Ammon's horn (tissue), 1 donor: ENCODE measurements around the gene SPEM3.
A peak's percentile ranks its signal among the peaks of the same experiment; 100 is the strongest.
"Not testable (repeated sequence)": the region's sequence is repeated elsewhere in the genome, so short reads cannot be mapped to it uniquely, and the experiment has no call there.

Experiments
- DNase-seq: peaks from one replicate; pipeline ENCODE4 v3.0.0-alpha.2; 2016; ENCODE audit warnings: low spot score

SPEM3 gene

DNA sequence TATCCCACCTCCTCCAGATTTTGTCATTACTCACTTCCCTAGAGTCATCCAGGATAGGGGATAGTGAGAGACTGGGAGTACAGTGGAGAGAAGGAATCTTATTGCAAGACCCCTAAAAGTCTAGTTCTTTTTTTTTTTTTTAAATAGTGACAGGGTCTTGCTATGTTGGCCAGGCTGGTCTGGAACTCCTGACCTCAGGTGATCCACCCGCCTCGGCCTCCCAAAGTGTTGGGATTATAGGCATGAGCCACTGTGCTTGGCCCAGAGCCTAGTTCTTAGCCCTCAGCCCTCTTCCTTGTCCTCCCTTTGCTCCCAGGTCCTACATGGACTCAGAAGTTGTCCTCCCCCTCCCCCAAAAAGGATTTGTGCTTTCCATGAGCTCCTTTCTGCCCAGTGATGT, 13.5 kb downstream of the SPEM3 start:
- DNase-seq, result no peak

DNA sequence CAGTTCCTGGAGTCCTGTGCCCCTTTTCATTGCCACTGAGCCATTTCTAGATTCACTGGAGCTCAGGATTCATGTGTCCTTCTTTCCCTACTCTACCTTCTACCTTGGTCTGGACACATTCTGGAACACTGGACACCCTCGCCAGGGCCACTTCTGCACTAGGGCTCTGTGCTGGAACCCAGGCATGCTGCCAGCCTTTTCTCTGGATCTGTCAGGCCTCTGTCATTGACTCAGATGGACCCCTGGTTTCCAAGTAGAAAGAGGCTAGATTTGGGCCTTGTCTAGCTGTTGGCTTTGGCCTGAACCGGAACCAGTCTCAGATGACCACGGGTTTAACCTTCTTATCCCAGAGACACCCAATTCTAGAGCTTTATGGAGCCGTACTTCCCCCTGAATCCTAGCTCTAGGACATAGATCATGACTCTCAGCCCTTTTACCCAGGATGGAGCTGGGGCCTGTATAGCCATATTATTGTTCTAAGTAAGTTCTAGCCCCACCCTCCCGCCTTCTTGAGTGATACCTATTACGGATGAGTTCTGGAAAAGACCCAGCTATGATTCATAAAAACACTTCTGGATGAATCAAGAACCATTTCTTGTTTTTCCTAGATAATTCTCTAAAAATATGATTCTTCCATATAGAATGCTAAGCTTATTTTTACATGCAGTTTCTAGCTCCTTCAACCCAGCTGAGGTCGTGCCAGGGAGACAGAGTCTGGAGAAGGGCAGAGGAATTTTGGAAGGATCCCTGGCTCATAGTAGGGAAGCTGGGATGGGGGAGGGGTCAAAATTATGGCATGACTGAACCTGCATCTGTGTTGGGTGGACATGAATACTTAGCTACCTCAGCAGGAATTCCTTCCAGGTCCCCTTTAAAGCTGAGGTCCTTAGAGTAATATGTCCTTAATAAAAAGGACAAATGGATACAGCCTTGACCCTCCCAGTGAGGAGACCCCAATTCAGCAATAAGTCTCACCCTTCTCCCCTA, 15.1 kb downstream of the SPEM3 start:
- DNase-seq, result no peak

DNA sequence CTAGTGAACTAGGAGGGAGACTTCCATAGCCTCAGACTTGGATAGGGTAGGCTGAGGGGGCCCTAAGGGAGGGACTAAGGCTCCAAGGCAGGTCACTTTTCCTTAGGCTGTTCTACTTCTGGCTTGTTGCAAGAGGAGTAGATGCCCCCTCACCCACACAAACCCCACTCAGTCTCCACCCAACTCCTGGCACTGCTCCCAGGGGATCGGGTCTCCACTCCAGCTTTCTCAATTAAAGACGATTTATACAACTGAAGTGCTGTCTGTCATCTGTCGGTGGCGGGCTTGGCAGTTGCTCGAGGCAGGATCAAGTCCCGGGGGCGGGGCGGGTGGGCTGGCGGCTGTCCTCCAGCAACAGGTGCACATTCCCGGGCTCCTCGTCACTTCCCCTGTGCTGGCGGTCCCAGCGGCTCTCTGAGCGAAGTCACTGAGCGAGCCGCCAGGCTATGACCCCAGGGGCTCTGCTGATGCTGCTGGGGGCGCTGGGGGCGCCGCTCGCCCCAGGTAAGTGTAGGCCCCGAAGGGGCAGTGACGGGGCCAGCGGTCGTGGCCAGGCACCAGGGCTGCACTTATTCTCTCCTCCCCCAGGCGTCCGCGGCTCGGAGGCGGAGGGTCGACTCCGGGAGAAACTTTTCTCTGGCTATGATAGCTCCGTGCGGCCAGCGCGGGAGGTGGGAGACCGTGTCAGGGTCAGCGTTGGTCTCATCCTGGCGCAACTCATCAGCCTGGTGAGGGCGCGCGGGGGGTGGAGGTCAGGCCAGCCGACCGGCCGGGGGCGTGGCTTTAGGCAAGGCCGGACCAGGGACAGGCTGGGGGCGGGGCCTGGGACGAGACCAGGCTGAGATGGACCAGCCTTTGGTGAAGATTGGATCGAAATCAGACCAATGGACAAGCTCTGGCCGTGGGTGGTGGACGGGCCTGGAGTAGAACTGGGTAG, 16.3 kb downstream of the SPEM3 start, which contains the start of gene CHRNB1:
TSS of gene CHRNB1 (plus strand) at position 380 of the 937 bp plus-strand sequence. CDS start at position 447, 67 bp downstream.
- peak; percentile 87 for DNase-seq

DNA sequence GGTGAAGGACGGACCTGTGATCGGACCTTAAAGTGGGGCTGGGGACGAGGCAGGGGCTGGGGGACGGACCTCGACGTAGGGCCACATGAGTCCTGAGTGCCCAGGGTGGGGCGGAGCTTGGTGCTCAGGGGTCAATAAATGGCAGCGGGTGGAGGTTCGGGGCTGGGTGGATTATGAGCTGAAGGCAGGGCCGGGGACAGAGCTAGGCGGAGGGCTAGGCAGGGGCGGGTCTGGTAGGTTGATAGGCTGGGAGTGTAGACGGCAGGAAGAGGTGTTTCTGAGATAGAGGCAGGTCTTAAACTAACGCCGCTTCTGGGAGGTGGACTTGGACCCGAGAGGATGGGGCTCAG, 16.9 kb downstream of the SPEM3 start:
- no peak for DNase-seq

DNA sequence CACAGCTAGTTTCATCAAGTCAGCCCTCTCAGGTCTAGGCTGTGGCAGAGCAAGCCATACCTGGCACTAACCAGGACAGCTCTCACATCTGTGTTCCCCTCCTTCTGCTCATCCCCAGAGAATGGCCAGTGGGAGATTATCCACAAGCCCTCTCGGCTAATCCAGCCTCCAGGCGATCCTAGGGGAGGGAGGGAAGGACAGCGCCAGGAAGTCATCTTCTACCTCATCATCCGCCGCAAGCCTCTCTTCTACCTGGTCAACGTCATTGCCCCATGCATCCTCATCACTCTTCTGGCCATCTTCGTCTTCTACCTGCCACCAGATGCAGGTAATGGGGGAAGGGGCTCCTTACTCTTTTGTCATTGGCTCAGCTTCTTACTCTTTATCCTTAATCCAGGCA, 19.8 kb downstream of the SPEM3 start:
- no peak for DNase-seq

DNA sequence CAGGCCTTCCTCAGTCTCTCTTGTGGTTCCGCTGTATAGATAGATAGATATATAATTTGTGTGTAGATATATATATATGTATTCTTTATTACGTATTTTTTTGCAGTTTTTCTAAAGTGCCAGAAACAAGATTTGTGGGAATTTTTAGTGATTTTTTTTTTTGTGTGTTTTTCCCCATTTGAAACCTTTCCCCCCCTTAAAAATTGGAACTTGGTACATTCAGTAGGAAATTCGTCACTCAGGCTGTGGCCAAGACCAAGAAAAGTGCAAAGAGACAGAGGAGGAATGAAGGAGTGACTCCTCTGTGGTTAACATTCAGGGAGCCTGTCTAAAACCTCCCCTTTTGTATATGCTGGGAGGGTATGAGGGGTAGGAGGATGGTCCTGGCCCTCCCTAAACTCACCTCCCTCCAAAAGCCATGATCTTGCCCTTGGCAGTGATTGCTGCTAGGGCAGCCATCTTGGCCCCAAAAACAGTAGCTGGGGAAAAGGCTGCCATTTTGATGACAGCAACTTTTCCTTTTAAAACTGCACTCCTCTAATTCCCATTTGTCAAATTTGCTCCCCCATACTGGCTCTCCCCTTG, 31.4 kb downstream of the SPEM3 start:
- no peak for DNase-seq

DNA sequence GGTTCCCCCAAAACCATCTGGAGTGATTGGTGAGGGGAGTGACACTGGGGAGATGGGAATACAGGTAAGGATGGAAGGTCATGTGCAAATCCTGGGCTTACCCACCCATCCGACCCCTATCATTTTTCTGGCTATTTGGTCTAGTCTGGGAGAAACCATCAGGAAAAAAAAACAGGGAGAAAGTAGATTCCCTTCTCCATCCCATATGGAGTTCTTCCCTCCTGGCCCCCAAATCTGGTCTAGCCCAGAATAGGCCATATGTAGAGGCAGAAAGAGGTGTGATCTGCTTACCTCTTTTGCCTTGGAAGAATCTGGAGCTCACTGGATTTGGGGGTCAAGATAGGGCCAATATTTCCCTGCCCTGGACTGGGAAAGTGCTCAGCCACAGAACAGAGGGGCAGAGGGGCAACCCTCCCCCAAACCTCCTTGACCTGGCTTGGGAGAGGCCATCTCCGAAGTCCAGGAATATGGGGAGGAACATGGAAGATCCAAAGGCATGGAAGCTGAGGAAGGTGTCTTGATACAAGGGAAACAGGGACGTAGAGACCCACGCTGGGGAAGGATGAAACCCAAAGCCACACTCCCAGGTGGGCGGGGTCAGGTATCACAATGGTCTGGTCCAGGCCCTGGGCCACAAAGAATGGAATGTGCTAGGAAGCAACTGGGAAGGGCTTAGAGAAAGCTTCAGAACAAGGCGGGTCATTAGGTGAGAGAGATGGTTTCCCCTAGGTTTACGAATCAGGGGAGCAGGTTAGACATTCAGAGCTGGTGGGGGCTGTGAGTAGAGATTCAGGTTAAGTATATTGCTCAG, 32.4 kb downstream of the SPEM3 start:
- DNase-seq, result no peak

DNA sequence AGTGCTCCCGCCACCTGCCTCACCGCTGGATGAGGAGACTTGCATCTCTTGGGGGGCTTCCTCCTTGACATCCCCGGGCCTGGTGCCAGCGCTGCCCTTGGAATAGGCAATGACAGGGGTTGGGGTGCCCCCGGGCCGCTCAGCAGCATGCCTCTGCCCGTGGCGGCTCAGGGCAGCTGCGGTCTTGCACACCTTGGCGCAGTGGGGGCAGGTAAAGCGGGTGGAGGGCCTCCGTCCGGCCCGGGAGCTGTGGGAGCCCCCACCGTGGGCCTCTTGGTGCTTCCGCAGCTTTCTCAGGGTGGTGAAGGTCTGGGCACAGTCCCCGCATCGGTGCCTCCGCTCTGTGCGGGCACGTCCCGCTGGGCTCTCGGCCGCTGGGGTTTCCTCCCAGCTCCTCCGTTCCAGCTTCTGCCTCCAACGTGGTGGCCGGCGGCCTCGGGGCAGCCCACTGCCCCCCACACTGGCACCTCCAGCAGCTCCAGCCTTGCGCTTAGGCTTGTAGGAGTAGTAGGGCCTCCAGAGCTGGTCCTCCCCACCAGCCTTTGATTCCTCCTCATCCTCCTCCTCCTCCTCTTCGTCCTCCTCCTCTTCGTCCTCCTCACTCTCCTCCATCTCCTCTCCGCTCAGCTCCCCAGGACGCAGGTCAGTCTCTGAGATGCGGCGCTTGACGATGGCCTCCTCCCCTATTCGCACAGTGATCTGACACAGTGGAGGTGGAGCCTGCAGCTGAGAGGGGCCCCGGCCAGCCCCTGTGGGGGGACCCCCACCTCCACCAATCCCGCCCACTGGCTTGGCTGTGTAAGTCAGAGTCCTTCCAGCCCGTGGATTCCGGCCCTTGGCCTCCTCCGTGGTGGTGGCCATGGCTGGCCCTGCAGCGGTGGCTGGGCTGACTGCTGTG, 34.1 kb downstream of the SPEM3 start:
- DNase-seq, result no peak

DNA sequence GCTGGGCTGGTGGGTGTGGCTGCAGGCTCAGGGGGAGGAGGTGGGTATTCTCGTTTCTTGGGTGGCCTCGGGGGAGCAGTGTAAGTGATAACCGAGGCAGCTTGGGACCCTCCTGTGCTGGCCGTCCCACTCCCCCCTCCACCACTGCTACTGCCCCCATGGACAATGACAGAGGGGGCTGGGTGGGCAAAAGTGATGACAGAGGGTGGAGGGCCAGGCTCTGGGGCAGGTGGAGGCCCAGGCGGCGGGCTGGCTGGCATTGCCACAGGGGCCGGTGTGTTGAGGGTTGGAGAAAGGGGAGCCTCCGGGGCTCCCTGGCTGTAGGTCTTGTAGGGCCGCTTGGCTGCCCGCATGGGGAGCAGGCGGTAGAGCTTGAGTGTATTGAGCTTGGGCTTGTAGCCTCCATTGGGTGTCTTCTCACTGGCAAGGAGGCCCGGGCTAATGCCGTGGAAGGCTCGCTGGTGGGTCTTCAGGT, 34.8 kb downstream of the SPEM3 start:
- no peak for DNase-seq

DNA sequence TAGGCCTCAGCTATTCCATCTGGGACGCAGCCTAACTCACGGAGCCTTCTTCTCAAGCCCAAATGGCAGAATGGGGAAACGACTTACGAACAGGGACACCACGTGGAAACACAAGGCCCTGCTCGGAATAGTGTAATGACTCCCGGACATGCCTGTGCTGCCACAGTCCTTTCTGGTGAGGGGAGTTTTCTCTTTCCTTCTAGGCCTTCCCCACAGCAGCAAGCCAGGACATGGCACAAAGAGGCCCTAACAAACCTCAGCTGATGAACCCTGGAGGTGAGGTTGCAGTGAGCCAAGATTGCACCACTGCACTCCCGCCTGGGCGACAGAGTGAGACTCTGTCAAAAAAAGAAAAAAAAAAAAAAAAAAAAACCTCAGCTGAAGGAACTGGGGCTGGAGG, 35.4 kb downstream of the SPEM3 start:
- no peak for DNase-seq

DNA sequence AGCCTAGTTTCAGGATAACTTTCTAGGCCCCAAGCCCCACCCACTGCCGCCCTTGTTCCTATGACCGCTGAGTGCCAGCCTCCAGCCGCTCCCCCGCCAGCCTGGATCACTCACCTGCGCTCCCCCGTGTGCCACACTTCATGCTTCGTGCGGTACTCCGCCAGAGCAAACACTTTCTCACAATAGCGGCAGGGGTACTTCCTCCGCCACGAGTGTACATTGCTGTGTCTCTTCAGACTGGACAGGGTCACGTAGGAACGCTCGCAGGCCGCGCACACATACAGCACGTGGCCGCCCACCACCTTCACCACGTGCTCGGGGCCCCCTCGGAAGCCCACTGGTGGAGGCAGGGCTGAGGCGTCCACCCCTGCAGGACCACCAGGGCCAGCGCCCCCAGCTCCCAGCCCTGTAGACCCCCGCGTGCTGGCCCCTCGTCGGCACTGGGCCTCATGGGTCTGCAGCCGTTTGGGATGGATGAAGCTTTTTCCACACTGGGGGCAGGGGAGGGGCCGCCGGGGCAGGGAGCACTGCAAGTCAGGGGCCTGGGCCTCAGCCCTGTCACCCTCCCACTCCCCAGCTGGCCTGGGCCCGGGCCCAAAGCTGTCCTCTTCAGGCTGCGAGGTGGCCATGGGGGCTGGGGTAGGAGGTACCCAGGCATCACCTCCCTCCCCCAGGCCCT, 37.1 kb downstream of the SPEM3 start:
- no peak for DNase-seq

DNA sequence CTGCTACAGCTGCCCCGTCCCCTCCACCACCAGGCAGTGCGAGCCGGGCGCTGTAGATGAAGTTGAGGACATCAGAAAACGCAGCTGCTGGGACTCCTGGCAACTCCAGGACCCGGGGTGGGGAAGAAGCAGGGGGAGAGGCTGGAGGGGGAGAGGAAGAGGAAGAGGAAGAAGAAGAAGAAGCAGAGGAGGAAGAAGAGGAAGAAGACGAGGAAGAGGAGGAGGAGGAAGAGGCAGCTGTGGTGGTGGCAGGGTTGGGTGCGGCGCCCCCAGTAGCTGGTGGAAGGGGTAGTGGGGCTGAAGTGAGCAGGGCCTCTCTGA, 37.6 kb downstream of the SPEM3 start:
- DNase-seq, result no peak

DNA sequence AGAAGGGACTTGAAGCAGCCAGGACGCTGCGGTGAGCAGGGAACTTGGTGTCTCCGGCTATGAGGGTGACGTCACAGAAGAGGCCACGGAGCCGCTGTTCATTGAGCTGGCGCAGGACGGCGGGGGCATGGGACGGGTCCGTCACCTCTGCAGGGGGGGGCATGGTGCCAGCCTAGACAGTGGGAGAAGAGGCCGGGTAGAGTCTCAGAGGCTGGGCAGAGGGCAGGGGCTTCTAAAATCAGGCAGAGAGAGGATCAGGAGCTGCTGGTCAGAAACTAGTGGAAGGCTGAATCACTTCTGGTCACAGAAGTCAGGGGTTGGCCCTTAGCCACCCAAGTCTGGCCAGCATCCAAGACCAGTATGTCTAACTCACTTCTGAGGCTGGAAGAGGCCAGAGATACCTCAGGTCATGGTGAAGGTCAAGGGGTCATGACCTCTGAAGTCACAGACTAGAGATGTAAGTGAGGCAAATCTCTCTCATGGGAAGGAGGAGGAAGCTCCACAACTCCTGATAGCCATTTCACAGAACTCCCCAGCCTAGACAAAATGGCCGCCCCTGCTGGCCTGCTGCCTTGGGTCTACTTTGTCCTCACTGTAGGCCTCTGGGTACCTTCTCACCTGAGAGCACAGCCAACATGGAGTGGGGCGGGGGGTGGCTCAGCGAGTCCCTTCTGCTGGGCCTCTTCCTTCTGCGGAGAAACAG, 38.1 kb downstream of the SPEM3 start:
- DNase-seq, result peak; percentile 31

DNA sequence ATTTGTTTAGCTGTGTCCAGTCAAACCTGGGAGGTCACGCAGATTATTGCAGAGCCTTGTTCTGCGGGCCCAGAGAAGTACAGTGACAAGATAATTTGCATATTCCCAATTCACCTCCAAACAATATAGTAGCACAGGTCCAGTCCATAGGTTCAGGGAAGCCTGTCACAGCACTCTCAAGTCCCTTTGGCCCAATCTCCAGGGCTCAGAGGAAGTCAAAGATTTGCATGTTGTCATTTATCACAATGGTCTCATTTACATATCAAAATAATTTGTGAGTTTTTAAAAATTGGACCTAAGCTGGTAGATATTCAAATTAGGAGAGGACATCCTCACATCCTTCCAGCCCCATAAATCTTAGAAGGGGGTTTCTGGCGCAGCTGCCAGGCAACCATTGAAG, 38.8 kb downstream of the SPEM3 start:
- no peak for DNase-seq

DNA sequence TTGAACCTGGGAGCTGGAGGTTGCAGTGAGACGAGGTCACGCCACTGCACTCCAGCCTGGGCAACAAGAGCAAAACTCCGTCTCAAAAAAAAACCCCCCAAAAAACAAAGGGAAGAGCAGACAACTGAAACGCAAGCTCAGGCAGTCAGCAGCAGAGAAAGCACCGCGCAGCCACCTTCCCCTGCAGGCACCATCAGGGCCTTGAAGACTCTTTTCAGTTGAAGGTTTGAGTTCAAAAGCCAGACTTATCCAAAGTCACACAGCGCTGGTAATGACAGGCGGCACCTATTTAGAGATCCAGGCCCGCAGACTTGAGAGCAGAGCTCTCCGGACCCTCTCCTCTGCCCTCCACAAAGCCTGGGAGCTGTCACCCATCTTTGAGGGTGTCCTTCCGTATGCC, 39.6 kb downstream of the SPEM3 start:
- DNase-seq, result no peak

DNA sequence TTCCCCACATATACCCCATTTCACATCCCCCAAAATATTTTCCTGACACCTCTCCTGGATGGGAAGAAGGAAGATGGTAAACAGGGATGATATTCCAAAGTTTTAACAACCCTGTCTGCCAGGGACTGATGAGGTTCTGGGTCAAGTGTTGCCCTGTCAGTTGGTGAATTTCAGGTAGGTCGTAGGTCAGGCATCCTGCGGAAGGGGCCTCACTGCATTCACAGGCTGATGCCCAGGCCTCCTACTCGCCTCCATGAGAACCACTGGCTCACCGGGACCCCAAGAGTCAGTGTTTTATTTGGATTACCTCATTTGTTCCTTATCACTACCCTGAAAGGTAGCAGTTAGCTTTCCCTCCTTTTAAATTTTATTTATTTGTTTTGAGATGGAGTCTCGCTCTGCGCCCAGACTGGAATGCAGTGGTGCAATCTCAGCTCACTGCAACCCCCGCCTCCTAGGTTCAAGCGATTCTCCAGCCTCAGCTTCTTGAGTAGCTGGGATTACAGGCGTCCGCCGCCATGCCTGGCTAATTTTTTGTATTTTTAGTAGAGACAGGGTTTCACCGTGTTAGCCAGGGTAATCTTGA, 40.2 kb downstream of the SPEM3 start:
- DNase-seq, result no peak

DNA sequence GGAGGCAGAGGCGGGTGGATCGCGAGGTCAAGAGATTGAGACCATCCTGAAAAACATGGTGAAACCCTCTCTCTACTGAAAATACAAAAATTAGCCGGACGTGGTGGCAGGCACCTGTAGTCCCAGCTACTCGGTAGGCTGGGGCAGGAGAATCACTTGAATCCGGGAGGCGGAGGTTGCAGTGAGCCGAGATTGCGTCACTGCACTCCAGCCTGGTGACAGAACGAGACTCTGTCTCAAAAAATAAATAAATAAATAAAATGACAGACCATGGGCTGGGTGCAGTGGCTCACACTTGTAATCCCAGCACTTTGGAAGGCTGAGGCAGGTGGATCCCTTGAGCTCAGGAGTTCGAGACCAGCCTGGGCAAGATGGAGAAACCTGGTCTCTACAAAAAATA, 41.2 kb downstream of the SPEM3 start:
- not testable (repeated sequence) for DNase-seq

DNA sequence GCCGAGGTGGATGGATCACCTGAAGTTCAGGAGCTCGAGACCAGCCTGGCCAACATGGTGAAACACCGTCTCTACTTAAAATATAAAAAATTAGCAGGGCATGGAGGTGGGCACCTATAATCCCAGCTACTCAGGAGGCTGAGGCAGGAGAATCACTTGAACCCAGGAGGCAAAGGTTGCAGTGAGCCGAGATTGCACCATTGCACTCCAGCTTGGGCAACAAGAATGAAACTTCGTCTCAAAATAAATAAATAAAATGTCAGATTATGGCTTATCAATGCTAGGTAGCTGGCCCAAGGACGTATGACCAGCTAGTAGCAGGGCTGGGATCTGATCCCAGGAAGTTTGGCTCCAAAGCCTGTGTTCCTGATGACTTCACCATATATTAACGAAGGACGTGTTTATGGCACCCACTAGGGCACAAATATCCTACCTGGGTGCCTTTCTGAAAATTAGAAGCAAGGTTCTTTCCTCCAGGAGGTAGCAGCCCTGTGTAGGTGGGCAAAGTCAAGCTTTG, 41.9 kb downstream of the SPEM3 start:
- not testable (repeated sequence) for DNase-seq

DNA sequence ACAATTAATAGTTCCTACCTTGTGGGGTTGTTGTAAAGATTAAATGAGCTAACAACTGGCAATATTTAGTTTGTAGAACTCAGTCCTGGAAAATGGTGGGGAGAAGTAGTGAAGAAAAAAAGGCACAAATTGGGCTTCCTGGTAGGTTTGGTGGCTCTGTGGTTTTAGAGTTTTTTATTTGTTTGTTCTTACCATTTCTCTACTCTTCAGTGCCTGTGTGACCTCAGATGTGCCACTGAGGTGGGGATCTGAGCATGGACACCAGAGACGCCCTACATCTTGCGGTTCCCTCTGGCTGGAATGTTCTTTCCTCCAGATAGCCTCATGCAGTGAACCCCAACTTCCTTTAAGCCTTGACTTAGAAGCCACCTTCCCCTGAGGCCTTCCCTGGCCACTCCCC, 43.1 kb downstream of the SPEM3 start:
- DNase-seq, result no peak
